AG09309 (cell line): ENCODE data around the gene RALY.

Experiments
- DNase-seq: peaks from one replicate; pipeline ENCODE4 v3.0.0-alpha.2; 2010; ENCODE audit warnings: low read depth
- H3K4me3 ChIP-seq: 2 replicates; pipeline ENCODE4 v1.5.1; 2011; ENCODE audit warnings: mild to moderate bottlenecking, low read depth, low read length, moderate library complexity; ENCODE audit not compliant: control insufficient read depth
- CTCF ChIP-seq: IDR thresholded peaks from 2 replicates; pipeline ENCODE4 v1.5.1; 2011; ENCODE audit warnings: mild to moderate bottlenecking, low read depth, low read length, inconsistent platforms; ENCODE audit not compliant: insufficient read depth, control insufficient read depth; ENCODE audit errors: missing control alignments

The RALY gene

GRCh38 chr20:33954504-33954903, 39.2 kb upstream of the RALY start:
- H3K4me3 ChIP-seq = no peak overlapping the region
- DNase-seq = no peak
- no peak for TF ChIP-seq CTCF

GRCh38 chr20:33963751-33964150, 30.0 kb upstream of the RALY start:
- no peak overlapping the region for H3K4me3 ChIP-seq
- no peak for DNase-seq
- TF ChIP-seq CTCF = no peak

GRCh38 chr20:33964441-33964840, 29.3 kb upstream of the RALY start:
- DNase-seq = no peak
- TF ChIP-seq CTCF = no peak
- H3K4me3 ChIP-seq = no peak overlapping the region

- no peak overlapping the region for H3K4me3 ChIP-seq
- DNase-seq = no peak
These were observed 26.6 kb upstream of the RALY start for GRCh38 chr20:33967126-33967525.

GRCh38 chr20:33969563-33969962, 24.1 kb upstream of the RALY start:
- H3K4me3 ChIP-seq = no peak overlapping the region
- no peak for TF ChIP-seq CTCF
- DNase-seq = no peak

More at GRCh38 chr20:33967126-33967525, 26.6 kb upstream of the RALY start:
- no peak for TF ChIP-seq CTCF

GRCh38 chr20:33970229-33970628, 23.5 kb upstream of the RALY start:
- H3K4me3 ChIP-seq = no peak overlapping the region
- DNase-seq = no peak
- no peak for TF ChIP-seq CTCF
